Transverse colon (tissue), 4 donors: Measurements from ENCODE around the gene SLC13A1.

Experiments used
- EP300 ChIP-seq: sonication (generic); formaldehyde crosslinking; IDR thresholded peaks from one replicate; pipeline ENCODE4 v1.6.1; 2017; ENCODE audit warnings: antibody characterized with exemption, low read depth
- POLR2A ChIP-seq: fragments of 450-650 bp; IDR thresholded peaks from one replicate; pipeline ENCODE4 v1.6.1; 2016; ENCODE audit warnings: antibody characterized with exemption, mild to moderate bottlenecking, moderate library complexity
- POLR2AphosphoS5 ChIP-seq, 3 donors: sonication (generic); formaldehyde crosslinking; IDR thresholded peaks; one replicate each; pipeline ENCODE4 v1.6.1; 2016; ENCODE audit warnings: antibody characterized with exemption in 3 of 3
- TF ChIP-seq, protein P1 (sequence below), 5 experiments: fragments of 200-600 bp in 3 of 5; fragments of 450-650 bp in 2 of 5; sonication (generic) in 3 of 5; IDR thresholded peaks; 1 replicate in 2 of 5; 2 replicates in 3 of 5; pipeline ENCODE4 v1.5.1; 2016 to 2017; ENCODE audit warnings: antibody characterized with exemption in 5 of 5, inconsistent platforms in 3 of 5, mild to moderate bottlenecking in 2 of 5, moderate library complexity in 1 of 5

DNA sequence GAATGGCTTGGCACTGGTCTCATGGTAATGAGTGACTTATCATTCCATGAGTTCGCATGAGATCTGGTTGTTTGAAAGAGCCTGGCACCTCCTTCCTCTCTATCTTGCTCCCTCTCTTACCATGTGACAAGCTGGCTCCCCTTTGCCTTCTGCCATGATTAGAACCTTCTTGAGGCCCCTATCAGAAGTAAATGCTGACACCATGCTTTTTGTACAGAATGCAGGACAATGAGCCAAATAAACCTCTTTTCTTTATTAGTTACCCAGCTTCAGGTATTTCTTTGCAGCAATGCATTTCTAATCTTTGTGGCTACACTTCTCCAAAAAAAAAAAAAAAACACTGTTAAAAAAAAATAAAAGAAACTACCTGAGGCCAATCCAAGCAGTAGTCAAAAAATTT, 17.1 kb upstream of the SLC13A1 start:
- TF ChIP-seq, protein P1, sequence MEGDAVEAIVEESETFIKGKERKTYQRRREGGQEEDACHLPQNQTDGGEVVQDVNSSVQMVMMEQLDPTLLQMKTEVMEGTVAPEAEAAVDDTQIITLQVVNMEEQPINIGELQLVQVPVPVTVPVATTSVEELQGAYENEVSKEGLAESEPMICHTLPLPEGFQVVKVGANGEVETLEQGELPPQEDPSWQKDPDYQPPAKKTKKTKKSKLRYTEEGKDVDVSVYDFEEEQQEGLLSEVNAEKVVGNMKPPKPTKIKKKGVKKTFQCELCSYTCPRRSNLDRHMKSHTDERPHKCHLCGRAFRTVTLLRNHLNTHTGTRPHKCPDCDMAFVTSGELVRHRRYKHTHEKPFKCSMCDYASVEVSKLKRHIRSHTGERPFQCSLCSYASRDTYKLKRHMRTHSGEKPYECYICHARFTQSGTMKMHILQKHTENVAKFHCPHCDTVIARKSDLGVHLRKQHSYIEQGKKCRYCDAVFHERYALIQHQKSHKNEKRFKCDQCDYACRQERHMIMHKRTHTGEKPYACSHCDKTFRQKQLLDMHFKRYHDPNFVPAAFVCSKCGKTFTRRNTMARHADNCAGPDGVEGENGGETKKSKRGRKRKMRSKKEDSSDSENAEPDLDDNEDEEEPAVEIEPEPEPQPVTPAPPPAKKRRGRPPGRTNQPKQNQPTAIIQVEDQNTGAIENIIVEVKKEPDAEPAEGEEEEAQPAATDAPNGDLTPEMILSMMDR (IDR thresholded peaks at IDR 0.05): no peak
- TF ChIP-seq EP300 (no peak), POLR2AphosphoS5 (IDR thresholded peaks at IDR 0.05) (no peak), POLR2A (no peak)
